IMR-90 (cell line): ENCODE results near the gene ETF1. TPM values are rescaled to one million over a fixed set of nuclear protein-coding genes. Genes with fewer than 3 reads are reported as not detected.

Experiments
- ATAC-seq: fragments of 200-7000 bp; cut with Tn5 transposase; 2 replicates; pipeline ENCODE4 v1.9.1; 2020; ENCODE audit warnings: low read depth, mild to moderate bottlenecking, moderate library complexity
- BruUV-seq: library from RNA; stranded (reverse); fragments of 400-500 nt; replicated peaks from 2 replicates; lab custom pipeline; 2021; lab: Mats Ljungman, UMichigan
- CTCF ChIA-PET: fragments of 300-600 bp; formaldehyde crosslinking; extraction: SDS; loops from one replicate; lab custom pipeline; 2021; ENCODE audit warnings: antibody characterized with exemption; lab: Yijun Ruan, JAX
- POLR2A ChIA-PET: fragments of 300-600 bp; sonication (Branson Sonifier 250); formaldehyde crosslinking; loops from one replicate; lab custom pipeline; 2022; ENCODE audit warnings: antibody characterized with exemption; ENCODE audit not compliant: unreplicated experiment; lab: Charles Lee
- DNase-seq: peaks from one replicate; pipeline ENCODE4 v3.0.0; 2013
- H2AFZ ChIP-seq: replicated peaks from 2 replicates; pipeline ENCODE3; 2013; ENCODE audit warnings: low read length, mild to moderate bottlenecking; ENCODE audit not compliant: poor library complexity
- H2AK5ac ChIP-seq: 2 replicates; pipeline ENCODE4 v1.6.1; 2013; ENCODE audit warnings: low read depth, low read length, inconsistent platforms
- H2AK9ac ChIP-seq: replicated peaks from 2 replicates; pipeline ENCODE3; 2013; ENCODE audit warnings: mild to moderate bottlenecking, low read depth, low read length, moderate library complexity; ENCODE audit not compliant: poor library complexity
- H2BK120ac ChIP-seq: 2 replicates; pipeline ENCODE4 v1.6.1; 2013; ENCODE audit warnings: low read depth, low read length, inconsistent platforms
- H2BK15ac ChIP-seq: 3 replicates; pipeline ENCODE4 v1.6.1; 2013; ENCODE audit warnings: low read depth, low read length, inconsistent platforms
- H2BK20ac ChIP-seq: 2 replicates; pipeline ENCODE4 v1.6.1; 2013; ENCODE audit warnings: low read depth, mild to moderate bottlenecking, inconsistent platforms, low read length, moderate library complexity
- H2BK5ac ChIP-seq: 2 replicates; pipeline ENCODE4 v1.6.1; 2013; ENCODE audit warnings: mild to moderate bottlenecking, low read depth, low read length, inconsistent platforms; ENCODE audit not compliant: poor library complexity, severe bottlenecking
- H3K14ac ChIP-seq: replicated peaks from 2 replicates; pipeline ENCODE4 v1.6.1; 2013; ENCODE audit warnings: low read depth, low read length, inconsistent platforms
- H3K18ac ChIP-seq: 2 replicates; pipeline ENCODE4 v1.6.1; 2013; ENCODE audit warnings: low read depth, low read length, control low read depth
- H3K23ac ChIP-seq: 2 replicates; pipeline ENCODE4 v1.6.1; 2013; ENCODE audit warnings: low read depth, low read length, inconsistent platforms
- H3K27ac ChIP-seq: 2 replicates; pipeline ENCODE4 v1.5.1; 2013; ENCODE audit warnings: mild to moderate bottlenecking, control low read depth, low read length; ENCODE audit not compliant: insufficient read depth
- H3K27me3 ChIP-seq: 2 replicates; pipeline ENCODE4 v1.6.1; 2013; ENCODE audit warnings: low read length; ENCODE audit not compliant: control insufficient read depth, insufficient read depth
- H3K36me3 ChIP-seq: 2 replicates; pipeline ENCODE4 v1.6.1; 2013; ENCODE audit warnings: low read length, mixed read lengths; ENCODE audit not compliant: control insufficient read depth, insufficient read depth
- H3K4ac ChIP-seq: 2 replicates; pipeline ENCODE4 v1.6.1; 2013; ENCODE audit warnings: low read depth, low read length, inconsistent platforms
- H3K4me1 ChIP-seq: 2 replicates; pipeline ENCODE4 v1.6.1; 2013; ENCODE audit warnings: low read length, mixed read lengths; ENCODE audit not compliant: control insufficient read depth, insufficient read depth
- H3K4me2 ChIP-seq: 2 replicates; pipeline ENCODE4 v1.6.1; 2013; ENCODE audit warnings: low read depth, mild to moderate bottlenecking, control low read depth, low read length, moderate library complexity
- H3K4me3 ChIP-seq: 2 replicates; pipeline ENCODE4 v1.5.1; 2013; ENCODE audit warnings: low read depth, mild to moderate bottlenecking, control low read depth, low read length, moderate library complexity; ENCODE audit not compliant: insufficient read depth
- H3K56ac ChIP-seq: 2 replicates; pipeline ENCODE4 v1.6.1; 2013; ENCODE audit warnings: low read length, inconsistent platforms; ENCODE audit not compliant: insufficient read depth; ENCODE audit errors: extremely low read depth
- H3K79me1 ChIP-seq, 2 experiments: 2 replicates each; pipeline ENCODE4 v1.6.1; 2013; ENCODE audit warnings: low read length in 2 of 2, inconsistent platforms in 1 of 2, low read depth in 1 of 2
- H3K9ac ChIP-seq: 2 replicates; pipeline ENCODE4 v1.6.1; 2013; ENCODE audit warnings: low read depth, low read length, control low read depth
- H3K9me1 ChIP-seq: 2 replicates; pipeline ENCODE4 v1.6.1; 2013; ENCODE audit warnings: low read length, inconsistent platforms; ENCODE audit not compliant: insufficient read depth
- H3K9me3 ChIP-seq: 2 replicates; pipeline ENCODE4 v1.6.1; 2013; ENCODE audit warnings: low read length; ENCODE audit not compliant: control insufficient read depth, insufficient read depth
- H4K20me1 ChIP-seq: 2 replicates; pipeline ENCODE4 v1.6.1; 2013; ENCODE audit warnings: low read length, inconsistent platforms; ENCODE audit not compliant: insufficient read depth
- H4K5ac ChIP-seq: 2 replicates; pipeline ENCODE4 v1.6.1; 2013; ENCODE audit warnings: mild to moderate bottlenecking, low read depth, low read length, control low read depth
- H4K8ac ChIP-seq, 2 experiments: 2 replicates each; pipeline ENCODE4 v1.6.1; 2013; ENCODE audit warnings: low read depth in 2 of 2, low read length in 2 of 2, control low read depth in 1 of 2, inconsistent platforms in 1 of 2
- H4K91ac ChIP-seq: 2 replicates; pipeline ENCODE4 v1.6.1; 2013; ENCODE audit warnings: low read depth, low read length, inconsistent platforms; ENCODE audit not compliant: insufficient read depth
- BHLHE40 ChIP-seq: fragments of 150-350 bp; IDR thresholded peaks from 2 replicates; pipeline ENCODE4 v1.6.1; 2016; ENCODE audit warnings: mild to moderate bottlenecking, low read depth, low read length
- CHD1 ChIP-seq: IDR thresholded peaks from 2 replicates; pipeline ENCODE4 v1.6.1; 2012; ENCODE audit warnings: low read depth, low read length, improper control_type of control experiment
- MAFK ChIP-seq: IDR thresholded peaks from 2 replicates; pipeline ENCODE4 v1.6.1; 2012; ENCODE audit warnings: low read depth, low read length, improper control_type of control experiment
- MAZ ChIP-seq: IDR thresholded peaks from 2 replicates; pipeline ENCODE4 v1.6.1; 2012; ENCODE audit warnings: low read depth, mild to moderate bottlenecking, low read length, improper control_type of control experiment, moderate library complexity, borderline replicate concordance
- MXI1 ChIP-seq: IDR thresholded peaks from 2 replicates; pipeline ENCODE4 v1.6.1; 2012; ENCODE audit warnings: low read depth, mild to moderate bottlenecking, low read length, moderate library complexity, borderline replicate concordance
- NFE2L2 ChIP-seq: fragments of 150-350 bp; IDR thresholded peaks from 2 replicates; pipeline ENCODE4 v1.6.1; 2016; ENCODE audit warnings: low read depth, mild to moderate bottlenecking, low read length
- POLR2A ChIP-seq: IDR thresholded peaks from 2 replicates; pipeline ENCODE4 v1.6.1; 2012; ENCODE audit warnings: mild to moderate bottlenecking, low read depth, low read length
- RAD21 ChIP-seq: IDR thresholded peaks from 2 replicates; pipeline ENCODE4 v1.6.1; 2012; ENCODE audit warnings: low read length, improper control_type of control experiment
- RCOR1 ChIP-seq: IDR thresholded peaks from 2 replicates; pipeline ENCODE4 v1.6.1; 2012; ENCODE audit warnings: mild to moderate bottlenecking, low read length, improper control_type of control experiment; ENCODE audit not compliant: insufficient replicate concordance
- RFX5 ChIP-seq: IDR thresholded peaks from 2 replicates; pipeline ENCODE4 v1.8.0; 2012; ENCODE audit warnings: low read depth, mild to moderate bottlenecking, low read length, moderate library complexity
- SMC3 ChIP-seq: fragments of 150-350 bp; IDR thresholded peaks from 2 replicates; pipeline ENCODE4 v1.6.1; 2016; ENCODE audit warnings: low read depth, mild to moderate bottlenecking, antibody characterized with exemption, low read length, moderate library complexity
- WGBS, 2 experiments: methylation state at CpG; one replicate each; pipeline versions ENCODE4 v1.1.5 to v1.1.7; 2013; ENCODE audit warnings: missing lambda C conversion rate in 2 of 2; ENCODE audit not compliant: insufficient read length in 1 of 2; ENCODE audit errors: extremely low coverage in 2 of 2; 5-methylcytosine and 5-hydroxymethylcytosine counted together
- dilution Hi-C: fragments of 300-500 bp; cut with HindIII; formaldehyde crosslinking; loops from one replicate; pipeline ENCODE4 v1.14.3; 2018; ENCODE audit warnings: low sequenced_read_pairs; ENCODE audit not compliant: unreplicated experiment
- in situ Hi-C: fragments of 300-500 bp; cut with MboI; formaldehyde crosslinking; loops from 3 replicates; pipeline ENCODE4 v1.14.3; 2019; ENCODE audit warnings: low sequenced_read_pairs, inconsistent platforms, mixed read lengths
- intact Hi-C: fragments of 100-400 bp; cut with micrococcal nuclease; formaldehyde crosslinking; loops from 2 replicates; pipeline ENCODE4 v1.10.0; 2022
- polyA plus RNA-seq, 3 experiments: library from polyadenylated mRNA; depleted of rRNA; stranded (reverse); fragments of >200 nt; gene quantifications; 2 replicates each; pipeline ENCODE4 v1.2.3, GENCODE V29; 2012; ENCODE audit warnings: low replicate concordance in 1 of 3
- total RNA-seq: library from RNA; depleted of rRNA; stranded (reverse); fragments of >200 nt; gene quantifications from 2 replicates; pipeline ENCODE4 v1.2.3, GENCODE V29; 2012
- TF ChIP-seq, protein P1 (sequence below): fragments of 150-350 bp; IDR thresholded peaks from 2 replicates; pipeline ENCODE4 v1.6.1; 2017; ENCODE audit warnings: mild to moderate bottlenecking, antibody characterized with exemption, low read length, low read depth
- TF ChIP-seq, protein P2 (sequence below): conservative IDR thresholded peaks from 2 replicates; pipeline ENCODE4 v1.5.1; 2012; ENCODE audit warnings: mild to moderate bottlenecking, low read depth, low read length, improper control_type of control experiment
- TF ChIP-seq, protein P3 (sequence below): fragments of 150-350 bp; IDR thresholded peaks from 2 replicates; pipeline ENCODE4 v1.6.1; 2016; ENCODE audit warnings: low read depth, mild to moderate bottlenecking, low read length, moderate library complexity, borderline replicate concordance

The ETF1 gene
- total and polyA plus RNA-seq, 2 of the 4 experiments (the other 2 are of a cell fraction), result 53.2 to 126 TPM

DNA sequence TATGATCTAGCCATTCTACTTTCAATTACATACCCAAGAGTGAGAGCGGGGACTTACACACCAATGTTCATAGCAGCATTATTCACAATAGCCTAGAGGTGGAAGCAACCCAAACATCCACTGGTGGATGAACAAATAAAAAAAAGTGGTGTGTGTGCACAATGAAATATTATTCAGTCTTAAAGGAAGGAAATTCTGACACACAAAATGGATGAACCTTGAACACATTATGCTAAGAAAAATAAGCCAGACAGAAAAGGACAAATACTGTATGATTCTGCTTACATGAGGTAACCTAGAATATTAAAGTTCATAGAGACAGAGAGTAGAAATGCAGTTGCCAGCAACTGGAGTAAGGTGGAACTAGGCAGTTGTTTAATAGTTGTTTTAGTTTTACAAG, 22.1 kb downstream of the ETF1 start:
- TF ChIP-seq RCOR1, result no peak
- TF ChIP-seq MXI1, result no peak
- TF ChIP-seq RFX5, result no peak
- TF ChIP-seq SMC3, result no peak
- TF ChIP-seq MAFK, result no peak
- TF ChIP-seq CHD1, result no peak
- TF ChIP-seq, protein P1, sequence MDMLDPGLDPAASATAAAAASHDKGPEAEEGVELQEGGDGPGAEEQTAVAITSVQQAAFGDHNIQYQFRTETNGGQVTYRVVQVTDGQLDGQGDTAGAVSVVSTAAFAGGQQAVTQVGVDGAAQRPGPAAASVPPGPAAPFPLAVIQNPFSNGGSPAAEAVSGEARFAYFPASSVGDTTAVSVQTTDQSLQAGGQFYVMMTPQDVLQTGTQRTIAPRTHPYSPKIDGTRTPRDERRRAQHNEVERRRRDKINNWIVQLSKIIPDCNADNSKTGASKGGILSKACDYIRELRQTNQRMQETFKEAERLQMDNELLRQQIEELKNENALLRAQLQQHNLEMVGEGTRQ, result no peak
- TF ChIP-seq, protein P2, sequence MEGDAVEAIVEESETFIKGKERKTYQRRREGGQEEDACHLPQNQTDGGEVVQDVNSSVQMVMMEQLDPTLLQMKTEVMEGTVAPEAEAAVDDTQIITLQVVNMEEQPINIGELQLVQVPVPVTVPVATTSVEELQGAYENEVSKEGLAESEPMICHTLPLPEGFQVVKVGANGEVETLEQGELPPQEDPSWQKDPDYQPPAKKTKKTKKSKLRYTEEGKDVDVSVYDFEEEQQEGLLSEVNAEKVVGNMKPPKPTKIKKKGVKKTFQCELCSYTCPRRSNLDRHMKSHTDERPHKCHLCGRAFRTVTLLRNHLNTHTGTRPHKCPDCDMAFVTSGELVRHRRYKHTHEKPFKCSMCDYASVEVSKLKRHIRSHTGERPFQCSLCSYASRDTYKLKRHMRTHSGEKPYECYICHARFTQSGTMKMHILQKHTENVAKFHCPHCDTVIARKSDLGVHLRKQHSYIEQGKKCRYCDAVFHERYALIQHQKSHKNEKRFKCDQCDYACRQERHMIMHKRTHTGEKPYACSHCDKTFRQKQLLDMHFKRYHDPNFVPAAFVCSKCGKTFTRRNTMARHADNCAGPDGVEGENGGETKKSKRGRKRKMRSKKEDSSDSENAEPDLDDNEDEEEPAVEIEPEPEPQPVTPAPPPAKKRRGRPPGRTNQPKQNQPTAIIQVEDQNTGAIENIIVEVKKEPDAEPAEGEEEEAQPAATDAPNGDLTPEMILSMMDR, result no peak
- TF ChIP-seq, protein P3, sequence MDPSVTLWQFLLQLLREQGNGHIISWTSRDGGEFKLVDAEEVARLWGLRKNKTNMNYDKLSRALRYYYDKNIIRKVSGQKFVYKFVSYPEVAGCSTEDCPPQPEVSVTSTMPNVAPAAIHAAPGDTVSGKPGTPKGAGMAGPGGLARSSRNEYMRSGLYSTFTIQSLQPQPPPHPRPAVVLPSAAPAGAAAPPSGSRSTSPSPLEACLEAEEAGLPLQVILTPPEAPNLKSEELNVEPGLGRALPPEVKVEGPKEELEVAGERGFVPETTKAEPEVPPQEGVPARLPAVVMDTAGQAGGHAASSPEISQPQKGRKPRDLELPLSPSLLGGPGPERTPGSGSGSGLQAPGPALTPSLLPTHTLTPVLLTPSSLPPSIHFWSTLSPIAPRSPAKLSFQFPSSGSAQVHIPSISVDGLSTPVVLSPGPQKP, result no peak
- no peak for TF ChIP-seq POLR2A
- no peak for TF ChIP-seq BHLHE40
- TF ChIP-seq RAD21, result no peak
- TF ChIP-seq NFE2L2, result no peak
- TF ChIP-seq MAZ, result no peak
- POLR2A ChIA-PET, result no interaction called here

More for the DNA sequence above, 22.1 kb downstream of the ETF1 start:
- no peak for DNase-seq
- Histone ChIP-seq H2AK5ac (no peak overlapping the region), H4K91ac (no peak overlapping the region), H3K9ac (no peak overlapping the region), H3K36me3 (peaks cover 23% of the 10 kb centered on the region), H3K27ac (no peak overlapping the region), H3K18ac (no peak overlapping the region), H2BK5ac (no peak overlapping the region), H4K8ac (no peak overlapping the region), H4K20me1 (peaks cover 45% of the 10 kb centered on the region), H3K79me1 (peaks cover 8 to 60% of the 10 kb centered on the region in 2 experiments), H3K56ac (no peak overlapping the region), H3K27me3 (no peaks in the 10 kb centered on the region), H3K9me3 (no peaks in the 10 kb centered on the region), H2AFZ (no peak overlapping the region), H4K5ac (no peak overlapping the region), H3K23ac (no peak overlapping the region), H3K14ac (no peak overlapping the region), H2BK120ac (no peak overlapping the region), H3K4me2 (no peak overlapping the region), H3K9me1 (0 out of 2 replicates have a peak, but pooled peaks cover 4% of the 10 kb centered on the region), H2BK20ac (no peak overlapping the region), H3K4me1 (peaks cover 4% of the 10 kb centered on the region), H3K4ac (no peak overlapping the region), H3K4me3 (no peak overlapping the region), H2AK9ac (no peak overlapping the region), H2BK15ac (no peak overlapping the region)
- dilution Hi-C loops, result no loop called here
- ATAC-seq, result no peak
- in situ Hi-C loops, result no loop called here
- CTCF ChIA-PET, result no interaction called here
- intact Hi-C loops, result no loop called here
- WGBS, 2 experiments, result no CpG with 5 or more reads among the region's 1 CpG
- no TSS peak for BruUV-seq
